SK-N-MC (cell line): ENCODE data around the gene DPY30.

ENCODE experiments used
- DNase-seq: peaks from one replicate; pipeline ENCODE4 v3.0.0-alpha.2; 2011; ENCODE audit warnings: low read depth, low spot score
- H3K27ac ChIP-seq: fragments of 200-600 bp; sonication (generic); 2 replicates; pipeline ENCODE4 v1.5.1; 2016; ENCODE audit warnings: mixed run types
- H3K36me3 ChIP-seq: fragments of 200-600 bp; sonication (generic); 2 replicates; pipeline ENCODE4 v1.6.1; 2017; ENCODE audit warnings: antibody characterized with exemption, low read length, mixed read lengths; ENCODE audit not compliant: insufficient read depth
- H3K4me3 ChIP-seq: fragments of 200-600 bp; sonication (generic); 2 replicates; pipeline ENCODE4 v1.5.1; 2016
- H3K9ac ChIP-seq: fragments of 200-600 bp; sonication (generic); 2 replicates; pipeline ENCODE4 v1.8.0; 2017; ENCODE audit warnings: mixed run types, mixed read lengths; ENCODE audit not compliant: insufficient read length
- H3K9me3 ChIP-seq: fragments of 200-600 bp; sonication (generic); 2 replicates; pipeline ENCODE4 v1.6.1; 2017; ENCODE audit warnings: low read depth, mild to moderate bottlenecking, antibody characterized with exemption, low read length, moderate library complexity, mixed read lengths
- EZH2 ChIP-seq: fragments of 200-600 bp; sonication (generic); IDR thresholded peaks from one replicate; pipeline ENCODE4 v1.6.1; 2017; ENCODE audit warnings: antibody characterized with exemption
- FOXP2 ChIP-seq: optimal IDR thresholded peaks from 2 replicates; pipeline ENCODE3; 2011; ENCODE audit warnings: mild to moderate bottlenecking, moderate library complexity; ENCODE audit not compliant: insufficient read depth; ENCODE audit errors: extremely low read length, control extremely low read depth
- POLR2AphosphoS5 ChIP-seq: IDR thresholded peaks from 2 replicates; pipeline ENCODE4 v1.6.1; 2012; ENCODE audit warnings: mild to moderate bottlenecking, low read depth, low read length, borderline replicate concordance

Gene DPY30

GRCh38 chr2:31999438-31999837 lies 40.2 kb downstream of the DPY30 start:
- no peaks in the 10 kb centered on the region for H3K9me3 ChIP-seq
- TF ChIP-seq EZH2 (no peak), FOXP2 (no peak), POLR2AphosphoS5 (no peak)
- no peak overlapping the region for H3K9ac ChIP-seq

GRCh38 chr2:31998731-31999383 lies 40.7 kb downstream of the DPY30 start:
- no peak for TF ChIP-seq POLR2AphosphoS5
- TF ChIP-seq EZH2 = no peak
- TF ChIP-seq FOXP2 = no peak
- Histone ChIP-seq H3K36me3 (no peaks in the 10 kb centered on the region), H3K27ac (no peak overlapping the region), H3K9ac (no peak overlapping the region), H3K9me3 (no peaks in the 10 kb centered on the region), H3K4me3 (no peak overlapping the region)
- DNase-seq = no peak

More at GRCh38 chr2:31999438-31999837, 40.2 kb downstream of the DPY30 start:
- no peak overlapping the region for H3K4me3 ChIP-seq
- DNase-seq = no peak
- no peak overlapping the region for H3K27ac ChIP-seq
- no peaks in the 10 kb centered on the region for H3K36me3 ChIP-seq

GRCh38 chr2:31997653-31998052 lies 42.0 kb downstream of the DPY30 start:
- Histone ChIP-seq H3K36me3 (no peaks in the 10 kb centered on the region), H3K27ac (peak overlapping the region; percentile 43)
- no peak for DNase-seq

GRCh38 chr2:31996571-31997150 lies 42.9 kb downstream of the DPY30 start:
- Histone ChIP-seq H3K9ac (no peak overlapping the region), H3K27ac (peak overlapping the region; percentile 45), H3K36me3 (no peaks in the 10 kb centered on the region), H3K9me3 (no peaks in the 10 kb centered on the region), H3K4me3 (no peak overlapping the region)
- no peak for DNase-seq
- no peak for TF ChIP-seq POLR2AphosphoS5
- no peak for TF ChIP-seq FOXP2
- TF ChIP-seq EZH2 = no peak

More at GRCh38 chr2:31997653-31998052, 42.0 kb downstream of the DPY30 start:
- no peak for TF ChIP-seq FOXP2
- no peak for TF ChIP-seq POLR2AphosphoS5
- TF ChIP-seq EZH2 = no peak
- Histone ChIP-seq H3K4me3 (no peak overlapping the region), H3K9ac (no peak overlapping the region), H3K9me3 (no peaks in the 10 kb centered on the region)

- no peak for DNase-seq
- TF ChIP-seq EZH2 = no peak
- no peak for TF ChIP-seq FOXP2
- TF ChIP-seq POLR2AphosphoS5 = no peak
- Histone ChIP-seq H3K27ac (0 out of 2 replicates have a peak overlapping the region, but pooled peaks have one; percentile 54), H3K4me3 (no peak overlapping the region), H3K36me3 (no peaks in the 10 kb centered on the region), H3K9ac (no peak overlapping the region), H3K9me3 (no peaks in the 10 kb centered on the region)
Measured at GRCh38 chr2:31992934-31993333, 46.7 kb downstream of the DPY30 start.

- H3K4me3 ChIP-seq = no peak overlapping the region
- TF ChIP-seq FOXP2 (no peak), POLR2AphosphoS5 (no peak), EZH2 (no peak)
- H3K36me3 ChIP-seq = no peaks in the 10 kb centered on the region
- H3K27ac ChIP-seq = no peak overlapping the region
- no peak overlapping the region for H3K9ac ChIP-seq
- no peaks in the 10 kb centered on the region for H3K9me3 ChIP-seq
- DNase-seq = no peak
Measured at GRCh38 chr2:31992025-31992579, 47.5 kb downstream of the DPY30 start.

- no peak for TF ChIP-seq EZH2
- no peak for TF ChIP-seq POLR2AphosphoS5
- TF ChIP-seq FOXP2 = no peak
- no peak for DNase-seq
- no peak overlapping the region for H3K27ac ChIP-seq
- no peak overlapping the region for H3K4me3 ChIP-seq
- H3K9me3 ChIP-seq = no peaks in the 10 kb centered on the region
- H3K36me3 ChIP-seq = no peaks in the 10 kb centered on the region
- H3K9ac ChIP-seq = no peak overlapping the region
Measured at GRCh38 chr2:31989946-31990345, 49.7 kb downstream of the DPY30 start.

GRCh38 chr2:31987454-31988220 lies 52.0 kb downstream of the DPY30 start:
- Histone ChIP-seq H3K4me3 (no peak overlapping the region), H3K27ac (no peak overlapping the region), H3K36me3 (no peaks in the 10 kb centered on the region), H3K9ac (no peak overlapping the region), H3K9me3 (no peaks in the 10 kb centered on the region)
- no peak for DNase-seq
- TF ChIP-seq EZH2 (no peak), FOXP2 (no peak), POLR2AphosphoS5 (no peak)
